COLO829 (cell line): Measurements from ENCODE around the gene CGREF1.
"Not testable (repeated sequence)": the region's sequence is repeated elsewhere in the genome, so short reads cannot be mapped to it uniquely, and the experiment has no call there.

Experiments used
- DNase-seq: peaks from one replicate; pipeline ENCODE4 v3.0.0; 2012; ENCODE audit warnings: low spot score

The CGREF1 gene

GRCh38 chr2:27137322-27137935 is 18.5 kb upstream of the CGREF1 start:
- DNase-seq: no peak

GRCh38 chr2:27136751-27137150 is 17.8 kb upstream of the CGREF1 start:
- no peak for DNase-seq

GRCh38 chr2:27135478-27135955 is 16.6 kb upstream of the CGREF1 start:
- no peak for DNase-seq

GRCh38 chr2:27134781-27135477 is 16.0 kb upstream of the CGREF1 start:
- DNase-seq: no peak

GRCh38 chr2:27133905-27134780 is 15.2 kb upstream of the CGREF1 start, which contains the start of gene PREB:
PREB (minus strand) TSS chr2:27134636; CDS start chr2:27134421, 215 bp downstream.
- peak; percentile 95 for DNase-seq

GRCh38 chr2:27133195-27133875 is 14.4 kb upstream of the CGREF1 start:
- DNase-seq: no peak

- DNase-seq: no peak
Observed at GRCh38 chr2:27131429-27131828, 12.5 kb upstream of the CGREF1 start.

GRCh38 chr2:27130396-27130795 is 11.5 kb upstream of the CGREF1 start:
- no peak for DNase-seq

GRCh38 chr2:27128668-27129571 is 10.0 kb upstream of the CGREF1 start:
- no peak for DNase-seq

GRCh38 chr2:27127883-27128667 is 9.1 kb upstream of the CGREF1 start:
- no peak for DNase-seq

GRCh38 chr2:27126252-27126710 is 7.4 kb upstream of the CGREF1 start:
- DNase-seq: no peak

GRCh38 chr2:27125104-27125503 is 6.2 kb upstream of the CGREF1 start:
- DNase-seq: no peak

- DNase-seq: no peak
Observed at GRCh38 chr2:27123302-27124150, 4.6 kb upstream of the CGREF1 start, which contains the start of gene ABHD1. ABHD1 (plus strand) TSS chr2:27123815; CDS start chr2:27123949, 134 bp downstream.

GRCh38 chr2:27122791-27123190 is 3.9 kb upstream of the CGREF1 start:
- DNase-seq: no peak

GRCh38 chr2:27121906-27122305 is 3.0 kb upstream of the CGREF1 start:
- DNase-seq: no peak

GRCh38 chr2:27119330-27119670 is 372 bp upstream of the CGREF1 start:
- not testable (repeated sequence) for DNase-seq

GRCh38 chr2:27117995-27118524 is 868 bp downstream of the CGREF1 start:
- no peak for DNase-seq

- no peak for DNase-seq
Observed at GRCh38 chr2:27115519-27115918, 3.4 kb downstream of the CGREF1 start.
